ENCODE measurements around the gene TCOF1.

TCOF1 gene

GRCh38 chr5:150326707-150327106, 30.8 kb upstream of the TCOF1 start:
- H2BK5ac ChIP-seq (ENCODE audit: low read length), result no peak overlapping the region
- H4K91ac ChIP-seq (ENCODE audit: low read depth, low read length, poor library complexity), result no peak overlapping the region
- no peak overlapping the region for H2BK15ac ChIP-seq (ENCODE audit: low read length)
- no peak overlapping the region for H4K8ac ChIP-seq (ENCODE audit: low read depth, low read length)
- H2BK12ac ChIP-seq (ENCODE audit: low read length), result no peak overlapping the region
- no peaks in the 10 kb centered on the region for H3K9me3 ChIP-seq (replicated peaks in 1 of 2; ENCODE audit: control insufficient read depth in 2 of 2, insufficient read depth in 1 of 2, low read depth in 1 of 2, low read length in 2 of 2)
- H3K4me1 ChIP-seq (ENCODE audit: control insufficient read depth in 2 of 2, insufficient read depth in 1 of 2, low read depth in 1 of 2, low read length in 2 of 2), result peaks cover 11 to 12% of the 10 kb centered on the region in 2 donors
- no peak overlapping the region for H3K4me2 ChIP-seq (ENCODE audit: insufficient read depth, low read length, poor library complexity, severe bottlenecking)
- H2BK120ac ChIP-seq (ENCODE audit: low read depth, low read length), result no peak overlapping the region
- no peak overlapping the region for H2AK5ac ChIP-seq (ENCODE audit: low read depth, low read length)
- no peak overlapping the region for H3K4ac ChIP-seq (ENCODE audit: low read length)
- H3K4me3 ChIP-seq (ENCODE audit: low read length in 2 of 2), result no peak overlapping the region
- no peaks in the 10 kb centered on the region for H3K27me3 ChIP-seq (ENCODE audit: control insufficient read depth in 3 of 3, insufficient read depth in 3 of 3, low read depth in 1 of 3, low read length in 3 of 3)
- DNase-seq (ENCODE audit: low spot score), result no peak
- H3K27ac ChIP-seq (replicated peaks; ENCODE audit: low read length), result no peak overlapping the region
- no peaks in the 10 kb centered on the region for H3K36me3 ChIP-seq (replicated peaks in 1 of 2; ENCODE audit: control insufficient read depth in 2 of 2, insufficient read depth in 2 of 2, low read length in 2 of 2)
- no peak overlapping the region for H3K18ac ChIP-seq (ENCODE audit: low read length)
- H3K14ac ChIP-seq (ENCODE audit: low read length), result no peak overlapping the region
- no peaks in the 10 kb centered on the region for H3K79me1 ChIP-seq (ENCODE audit: low read depth, low read length)
- WGBS, 2 donors (ENCODE audit: extremely low coverage in 2 of 2, insufficient read length in 2 of 2, insufficient replicate concordance in 1 of 2), result no CpG with 5 or more reads among the region's 2 CpGs
- H3K9ac ChIP-seq (ENCODE audit: low read depth, low read length, poor library complexity), result peak overlapping the region; percentile 55
- peak overlapping the region; percentile 43 for H2AFZ ChIP-seq (ENCODE audit: low read length)
- no peak overlapping the region for H3K23ac ChIP-seq (ENCODE audit: low read depth, low read length, poor library complexity)

- WGBS, 2 donors (ENCODE audit: extremely low coverage in 2 of 2, insufficient read length in 2 of 2, insufficient replicate concordance in 1 of 2), result no CpG with 5 or more reads among the region's 3 CpGs
- no peak overlapping the region for H3K4me3 ChIP-seq (ENCODE audit: low read length in 2 of 2)
- peaks cover 11 to 12% of the 10 kb centered on the region in 2 donors for H3K4me1 ChIP-seq (ENCODE audit: control insufficient read depth in 2 of 2, insufficient read depth in 1 of 2, low read depth in 1 of 2, low read length in 2 of 2)
- no peaks in the 10 kb centered on the region for H3K79me1 ChIP-seq (ENCODE audit: low read depth, low read length)
- H3K4ac ChIP-seq (ENCODE audit: low read length), result no peak overlapping the region
- H2AK5ac ChIP-seq (ENCODE audit: low read depth, low read length), result no peak overlapping the region
- no peak for DNase-seq (ENCODE audit: low spot score)
- no peak overlapping the region for H3K23ac ChIP-seq (ENCODE audit: low read depth, low read length, poor library complexity)
- H4K91ac ChIP-seq (ENCODE audit: low read depth, low read length, poor library complexity), result no peak overlapping the region
- H3K9ac ChIP-seq (ENCODE audit: low read depth, low read length, poor library complexity), result no peak overlapping the region
- peak overlapping the region; percentile 43 for H2AFZ ChIP-seq (ENCODE audit: low read length)
- no peak overlapping the region for H2BK12ac ChIP-seq (ENCODE audit: low read length)
- H4K8ac ChIP-seq (ENCODE audit: low read depth, low read length), result no peak overlapping the region
- no peak overlapping the region for H3K27ac ChIP-seq (replicated peaks; ENCODE audit: low read length)
- H2BK120ac ChIP-seq (ENCODE audit: low read depth, low read length), result no peak overlapping the region
- no peak overlapping the region for H3K4me2 ChIP-seq (ENCODE audit: insufficient read depth, low read length, poor library complexity, severe bottlenecking)
- H3K36me3 ChIP-seq (replicated peaks in 1 of 2; ENCODE audit: control insufficient read depth in 2 of 2, insufficient read depth in 2 of 2, low read length in 2 of 2), result no peaks in the 10 kb centered on the region
- H3K9me3 ChIP-seq (replicated peaks in 1 of 2; ENCODE audit: control insufficient read depth in 2 of 2, insufficient read depth in 1 of 2, low read depth in 1 of 2, low read length in 2 of 2), result no peaks in the 10 kb centered on the region
- no peak overlapping the region for H3K14ac ChIP-seq (ENCODE audit: low read length)
- H2BK15ac ChIP-seq (ENCODE audit: low read length), result peak overlapping the region; percentile 13
- H3K18ac ChIP-seq (ENCODE audit: low read length), result no peak overlapping the region
- no peaks in the 10 kb centered on the region for H3K27me3 ChIP-seq (ENCODE audit: control insufficient read depth in 3 of 3, insufficient read depth in 3 of 3, low read depth in 1 of 3, low read length in 3 of 3)
- no peak overlapping the region for H2BK5ac ChIP-seq (ENCODE audit: low read length)
These were observed 30.4 kb upstream of the TCOF1 start for GRCh38 chr5:150327139-150327538.

GRCh38 chr5:150328515-150328914, 29.0 kb upstream of the TCOF1 start:
- Histone ChIP-seq H2BK120ac (ENCODE audit: low read depth, low read length) (no peak overlapping the region), H3K79me1 (ENCODE audit: low read depth, low read length) (no peaks in the 10 kb centered on the region), H2BK12ac (ENCODE audit: low read length) (no peak overlapping the region), H3K23ac (ENCODE audit: low read depth, low read length, poor library complexity) (no peak overlapping the region), H2BK15ac (ENCODE audit: low read length) (no peak overlapping the region), H4K91ac (ENCODE audit: low read depth, low read length, poor library complexity) (no peak overlapping the region), H3K9me3 (replicated peaks in 1 of 2; ENCODE audit: control insufficient read depth in 2 of 2, insufficient read depth in 1 of 2, low read depth in 1 of 2, low read length in 2 of 2) (no peaks in the 10 kb centered on the region), H4K8ac (ENCODE audit: low read depth, low read length) (no peak overlapping the region), H3K14ac (ENCODE audit: low read length) (no peak overlapping the region), H2BK5ac (ENCODE audit: low read length) (no peak overlapping the region), H2AK5ac (ENCODE audit: low read depth, low read length) (no peak overlapping the region), H2AFZ (ENCODE audit: low read length) (no peak overlapping the region), H3K27me3 (ENCODE audit: control insufficient read depth in 3 of 3, insufficient read depth in 3 of 3, low read depth in 1 of 3, low read length in 3 of 3) (no peaks in the 10 kb centered on the region), H3K4me3 (ENCODE audit: low read length in 2 of 2) (no peak overlapping the region), H3K4me2 (ENCODE audit: insufficient read depth, low read length, poor library complexity, severe bottlenecking) (no peak overlapping the region), H3K9ac (ENCODE audit: low read depth, low read length, poor library complexity) (no peak overlapping the region), H3K4me1 (ENCODE audit: control insufficient read depth in 2 of 2, insufficient read depth in 1 of 2, low read depth in 1 of 2, low read length in 2 of 2) (peaks cover 11 to 12% of the 10 kb centered on the region in 2 donors), H3K27ac (replicated peaks; ENCODE audit: low read length) (no peak overlapping the region), H3K36me3 (replicated peaks in 1 of 2; ENCODE audit: control insufficient read depth in 2 of 2, insufficient read depth in 2 of 2, low read length in 2 of 2) (no peaks in the 10 kb centered on the region), H3K4ac (ENCODE audit: low read length) (no peak overlapping the region), H3K18ac (ENCODE audit: low read length) (no peak overlapping the region)
- no CpG with 5 or more reads among the region's 2 CpGs for WGBS, 2 donors (ENCODE audit: extremely low coverage in 2 of 2, insufficient read length in 2 of 2, insufficient replicate concordance in 1 of 2)
- no peak for DNase-seq (ENCODE audit: low spot score)

- Histone ChIP-seq H3K79me1 (ENCODE audit: low read depth, low read length) (no peaks in the 10 kb centered on the region), H2BK120ac (ENCODE audit: low read depth, low read length) (no peak overlapping the region), H3K9ac (ENCODE audit: low read depth, low read length, poor library complexity) (no peak overlapping the region), H2AFZ (ENCODE audit: low read length) (no peak overlapping the region), H3K4me2 (ENCODE audit: insufficient read depth, low read length, poor library complexity, severe bottlenecking) (no peak overlapping the region), H3K4me1 (ENCODE audit: control insufficient read depth in 2 of 2, insufficient read depth in 1 of 2, low read depth in 1 of 2, low read length in 2 of 2) (peaks cover 11 to 12% of the 10 kb centered on the region in 2 donors), H2AK5ac (ENCODE audit: low read depth, low read length) (no peak overlapping the region), H3K27ac (replicated peaks; ENCODE audit: low read length) (no peak overlapping the region), H2BK5ac (ENCODE audit: low read length) (no peak overlapping the region), H3K23ac (ENCODE audit: low read depth, low read length, poor library complexity) (no peak overlapping the region), H2BK12ac (ENCODE audit: low read length) (no peak overlapping the region), H3K4ac (ENCODE audit: low read length) (no peak overlapping the region), H4K8ac (ENCODE audit: low read depth, low read length) (no peak overlapping the region), H3K4me3 (ENCODE audit: low read length in 2 of 2) (no peak overlapping the region), H4K91ac (ENCODE audit: low read depth, low read length, poor library complexity) (no peak overlapping the region), H3K36me3 (replicated peaks in 1 of 2; ENCODE audit: control insufficient read depth in 2 of 2, insufficient read depth in 2 of 2, low read length in 2 of 2) (no peaks in the 10 kb centered on the region), H3K27me3 (ENCODE audit: control insufficient read depth in 3 of 3, insufficient read depth in 3 of 3, low read depth in 1 of 3, low read length in 3 of 3) (no peaks in the 10 kb centered on the region), H3K9me3 (replicated peaks in 1 of 2; ENCODE audit: control insufficient read depth in 2 of 2, insufficient read depth in 1 of 2, low read depth in 1 of 2, low read length in 2 of 2) (no peaks in the 10 kb centered on the region), H2BK15ac (ENCODE audit: low read length) (no peak overlapping the region), H3K18ac (ENCODE audit: low read length) (no peak overlapping the region), H3K14ac (ENCODE audit: low read length) (no peak overlapping the region)
- DNase-seq (ENCODE audit: low spot score), result no peak
- WGBS, 2 donors (ENCODE audit: extremely low coverage in 2 of 2, insufficient read length in 2 of 2, insufficient replicate concordance in 1 of 2), result no CpG with 5 or more reads among the region's 2 CpGs
These were observed 28.5 kb upstream of the TCOF1 start for GRCh38 chr5:150329038-150329437.
